Measurements from ENCODE around the gene ANKRD31. TPM values are rescaled to one million over a fixed set of nuclear protein-coding genes. Genes with fewer than 3 reads are reported as not detected.

ANKRD31 gene
- total and polyA plus RNA-seq, 4 donors = 0.03 to 0.24 (median 0.14) TPM

- 89 to 90% methylated on average over 3 of the region's 3 CpGs for WGBS, 2 donors
- Histone ChIP-seq H3K4me3 (ENCODE audit: low read length in 2 of 2) (no peak overlapping the region), H3K27me3 (ENCODE audit: control insufficient read depth in 1 of 2, insufficient read depth in 2 of 2, low read length in 1 of 2) (no peaks in the 10 kb centered on the region), H3K27ac (ENCODE audit: low read depth in 1 of 2, low read length in 2 of 2) (no peak overlapping the region), H3K4me1 (ENCODE audit: control insufficient read depth in 1 of 2, insufficient read depth in 2 of 2, low read length in 2 of 2) (no peaks in the 10 kb centered on the region), H3K36me3 (ENCODE audit: control insufficient read depth in 1 of 2, insufficient read depth in 2 of 2, low read length in 1 of 2) (no peaks in the 10 kb centered on the region), H3K9me3 (ENCODE audit: control insufficient read depth, low read length) (no peaks in the 10 kb centered on the region)
- no peak for DNase-seq
- intact Hi-C loops (cut with DNase I) = no loop called here
- no peak for ATAC-seq (ENCODE audit: low FRiP score)
Measured at GRCh38 chr5:75203604-75204003, 33.1 kb downstream of the ANKRD31 start.

- WGBS, 2 donors = 61 to 69% methylated on average over 1 of the region's 1 CpG
- no peaks in the 10 kb centered on the region for H3K27me3 ChIP-seq (ENCODE audit: control insufficient read depth in 1 of 2, insufficient read depth in 2 of 2, low read length in 1 of 2)
- no peak overlapping the region for H3K4me3 ChIP-seq (ENCODE audit: low read length in 2 of 2)
- H3K27ac ChIP-seq (ENCODE audit: low read depth in 1 of 2, low read length in 2 of 2) = no peak overlapping the region
- ATAC-seq (ENCODE audit: low FRiP score) (no peak), DNase-seq (no peak)
- no peaks in the 10 kb centered on the region for H3K36me3 ChIP-seq (ENCODE audit: control insufficient read depth in 1 of 2, insufficient read depth in 2 of 2, low read length in 1 of 2)
- no peaks in the 10 kb centered on the region for H3K9me3 ChIP-seq (ENCODE audit: control insufficient read depth, low read length)
- H3K4me1 ChIP-seq (ENCODE audit: control insufficient read depth in 1 of 2, insufficient read depth in 2 of 2, low read length in 2 of 2) = no peaks in the 10 kb centered on the region
- intact Hi-C loops (cut with DNase I) = no loop called here
Measured at GRCh38 chr5:75202935-75203334, 33.7 kb downstream of the ANKRD31 start.

GRCh38 chr5:75200776-75201175, 35.9 kb downstream of the ANKRD31 start:
- WGBS, 2 donors = 94 to 100% methylated on average over 4 of the region's 4 CpGs
- no peaks in the 10 kb centered on the region for H3K36me3 ChIP-seq (ENCODE audit: control insufficient read depth in 1 of 2, insufficient read depth in 2 of 2, low read length in 1 of 2)
- intact Hi-C loops (cut with DNase I) = no loop called here
- no peaks in the 10 kb centered on the region for H3K9me3 ChIP-seq (ENCODE audit: control insufficient read depth, low read length)
- no peak for ATAC-seq (ENCODE audit: low FRiP score)
- no peak overlapping the region for H3K4me3 ChIP-seq (ENCODE audit: low read length in 2 of 2)
- H3K27me3 ChIP-seq (ENCODE audit: control insufficient read depth in 1 of 2, insufficient read depth in 2 of 2, low read length in 1 of 2) = no peaks in the 10 kb centered on the region
- H3K4me1 ChIP-seq (ENCODE audit: control insufficient read depth in 1 of 2, insufficient read depth in 2 of 2, low read length in 2 of 2) = no peaks in the 10 kb centered on the region
- H3K27ac ChIP-seq (ENCODE audit: low read depth in 1 of 2, low read length in 2 of 2) = no peak overlapping the region
- DNase-seq = no peak

- no peak overlapping the region for H3K27ac ChIP-seq (ENCODE audit: low read depth in 1 of 2, low read length in 2 of 2)
- no peaks in the 10 kb centered on the region for H3K4me1 ChIP-seq (ENCODE audit: control insufficient read depth in 1 of 2, insufficient read depth in 2 of 2, low read length in 2 of 2)
- no peaks in the 10 kb centered on the region for H3K27me3 ChIP-seq (ENCODE audit: control insufficient read depth in 1 of 2, insufficient read depth in 2 of 2, low read length in 1 of 2)
- no peak overlapping the region for H3K4me3 ChIP-seq (ENCODE audit: low read length in 2 of 2)
- 86% methylated on average over 1 of the region's 1 CpG for WGBS, 2 donors
- DNase-seq (no peak), ATAC-seq (ENCODE audit: low FRiP score) (no peak)
- H3K36me3 ChIP-seq (ENCODE audit: control insufficient read depth in 1 of 2, insufficient read depth in 2 of 2, low read length in 1 of 2) = no peaks in the 10 kb centered on the region
- no peaks in the 10 kb centered on the region for H3K9me3 ChIP-seq (ENCODE audit: control insufficient read depth, low read length)
- intact Hi-C loops (cut with DNase I) = no loop called here
Measured at GRCh38 chr5:75199946-75200345, 36.7 kb downstream of the ANKRD31 start.

GRCh38 chr5:75199071-75199470, 37.6 kb downstream of the ANKRD31 start:
- H3K27ac ChIP-seq (ENCODE audit: low read depth in 1 of 2, low read length in 2 of 2) = no peak overlapping the region
- intact Hi-C loops (cut with DNase I) = no loop called here
- no peaks in the 10 kb centered on the region for H3K4me1 ChIP-seq (ENCODE audit: control insufficient read depth in 1 of 2, insufficient read depth in 2 of 2, low read length in 2 of 2)
- H3K27me3 ChIP-seq (ENCODE audit: control insufficient read depth in 1 of 2, insufficient read depth in 2 of 2, low read length in 1 of 2) = no peaks in the 10 kb centered on the region
- no peaks in the 10 kb centered on the region for H3K36me3 ChIP-seq (ENCODE audit: control insufficient read depth in 1 of 2, insufficient read depth in 2 of 2, low read length in 1 of 2)
- WGBS, 2 donors = 78 to 88% methylated on average over 2 of the region's 2 CpGs
- ATAC-seq (ENCODE audit: low FRiP score) (no peak), DNase-seq (no peak)
- no peaks in the 10 kb centered on the region for H3K9me3 ChIP-seq (ENCODE audit: control insufficient read depth, low read length)
- no peak overlapping the region for H3K4me3 ChIP-seq (ENCODE audit: low read length in 2 of 2)

GRCh38 chr5:75197745-75198144, 38.9 kb downstream of the ANKRD31 start:
- no peak overlapping the region for H3K4me3 ChIP-seq (ENCODE audit: low read length in 2 of 2)
- no peaks in the 10 kb centered on the region for H3K36me3 ChIP-seq (ENCODE audit: control insufficient read depth in 1 of 2, insufficient read depth in 2 of 2, low read length in 1 of 2)
- H3K4me1 ChIP-seq (ENCODE audit: control insufficient read depth in 1 of 2, insufficient read depth in 2 of 2, low read length in 2 of 2) = no peaks in the 10 kb centered on the region
- ATAC-seq (ENCODE audit: low FRiP score) (no peak), DNase-seq (no peak)
- no peaks in the 10 kb centered on the region for H3K27me3 ChIP-seq (ENCODE audit: control insufficient read depth in 1 of 2, insufficient read depth in 2 of 2, low read length in 1 of 2)
- no peak overlapping the region for H3K27ac ChIP-seq (ENCODE audit: low read depth in 1 of 2, low read length in 2 of 2)
- 91 to 98% methylated on average over 5 of the region's 5 CpGs for WGBS, 2 donors
- intact Hi-C loops (cut with DNase I) = no loop called here
- H3K9me3 ChIP-seq (ENCODE audit: control insufficient read depth, low read length) = no peaks in the 10 kb centered on the region

- no peaks in the 10 kb centered on the region for H3K4me1 ChIP-seq (ENCODE audit: control insufficient read depth in 1 of 2, insufficient read depth in 2 of 2, low read length in 2 of 2)
- 73 to 76% methylated on average over 6 of the region's 6 CpGs for WGBS, 2 donors
- no peak for DNase-seq
- H3K27me3 ChIP-seq (ENCODE audit: control insufficient read depth in 1 of 2, insufficient read depth in 2 of 2, low read length in 1 of 2) = no peaks in the 10 kb centered on the region
- no peaks in the 10 kb centered on the region for H3K9me3 ChIP-seq (ENCODE audit: control insufficient read depth, low read length)
- intact Hi-C loops (cut with DNase I) = no loop called here
- no peak for ATAC-seq (ENCODE audit: low FRiP score)
- no peak overlapping the region for H3K4me3 ChIP-seq (ENCODE audit: low read length in 2 of 2)
- no peak overlapping the region for H3K27ac ChIP-seq (ENCODE audit: low read depth in 1 of 2, low read length in 2 of 2)
- no peaks in the 10 kb centered on the region for H3K36me3 ChIP-seq (ENCODE audit: control insufficient read depth in 1 of 2, insufficient read depth in 2 of 2, low read length in 1 of 2)
Measured at GRCh38 chr5:75192804-75193203, 43.9 kb downstream of the ANKRD31 start.

- DNase-seq (no peak), ATAC-seq (ENCODE audit: low FRiP score) (no peak)
- no peaks in the 10 kb centered on the region for H3K27me3 ChIP-seq (ENCODE audit: control insufficient read depth in 1 of 2, insufficient read depth in 2 of 2, low read length in 1 of 2)
- no peaks in the 10 kb centered on the region for H3K36me3 ChIP-seq (ENCODE audit: control insufficient read depth in 1 of 2, insufficient read depth in 2 of 2, low read length in 1 of 2)
- no peak overlapping the region for H3K4me3 ChIP-seq (ENCODE audit: low read length in 2 of 2)
- H3K9me3 ChIP-seq (ENCODE audit: control insufficient read depth, low read length) = no peaks in the 10 kb centered on the region
- no peak overlapping the region for H3K27ac ChIP-seq (ENCODE audit: low read depth in 1 of 2, low read length in 2 of 2)
- H3K4me1 ChIP-seq (ENCODE audit: control insufficient read depth in 1 of 2, insufficient read depth in 2 of 2, low read length in 2 of 2) = no peaks in the 10 kb centered on the region
- intact Hi-C loops (cut with DNase I) = no loop called here
Measured at GRCh38 chr5:75192264-75192663, 44.4 kb downstream of the ANKRD31 start.

GRCh38 chr5:75190227-75190626, 46.5 kb downstream of the ANKRD31 start:
- WGBS, 2 donors = 85% methylated on average over 3 of the region's 3 CpGs
- no peak for DNase-seq
- Histone ChIP-seq H3K4me3 (ENCODE audit: low read length in 2 of 2) (no peak overlapping the region), H3K9me3 (ENCODE audit: control insufficient read depth, low read length) (no peaks in the 10 kb centered on the region), H3K27me3 (ENCODE audit: control insufficient read depth in 1 of 2, insufficient read depth in 2 of 2, low read length in 1 of 2) (no peaks in the 10 kb centered on the region), H3K4me1 (ENCODE audit: control insufficient read depth in 1 of 2, insufficient read depth in 2 of 2, low read length in 2 of 2) (no peaks in the 10 kb centered on the region), H3K36me3 (ENCODE audit: control insufficient read depth in 1 of 2, insufficient read depth in 2 of 2, low read length in 1 of 2) (no peaks in the 10 kb centered on the region), H3K27ac (ENCODE audit: low read depth in 1 of 2, low read length in 2 of 2) (no peak overlapping the region)
- no peak for ATAC-seq (ENCODE audit: low FRiP score)
- intact Hi-C loops (cut with DNase I) = no loop called here

Data from aorta (tissue), 5 donors.